Fibroblast of skin of abdomen (primary cell): ENCODE measurements around the gene BTN2A1.
"Not testable (repeated sequence)": the region's sequence is repeated elsewhere in the genome, so short reads cannot be mapped to it uniquely, and the experiment has no call there.

Source experiments
- DNase-seq: peaks from one replicate; pipeline ENCODE4 v3.0.0-alpha.2; 2013

The BTN2A1 gene

GRCh38 chr6:26497610-26498009, 39.9 kb downstream of the BTN2A1 start:
- DNase-seq: no peak

- no peak for DNase-seq
Measured at GRCh38 chr6:26500102-26500501, 42.3 kb downstream of the BTN2A1 start, which contains the start of gene BTN1A1. Gene BTN1A1, plus strand, starts transcription at chr6:26500303. Its CDS starts 984 bp downstream, at chr6:26501287.

- peak; percentile 21 for DNase-seq
Measured at GRCh38 chr6:26501482-26501986, 43.8 kb downstream of the BTN2A1 start.

- DNase-seq: no peak
Measured at GRCh38 chr6:26502165-26502564, 44.4 kb downstream of the BTN2A1 start.

- no peak for DNase-seq
Measured at GRCh38 chr6:26502626-26503025, 44.9 kb downstream of the BTN2A1 start.

GRCh38 chr6:26507658-26508057, 49.9 kb downstream of the BTN2A1 start:
- DNase-seq: no peak

- DNase-seq: not testable (repeated sequence)
Measured at GRCh38 chr6:26511033-26511432, 53.3 kb downstream of the BTN2A1 start.

- DNase-seq: no peak
Measured at GRCh38 chr6:26514984-26515383, 57.2 kb downstream of the BTN2A1 start.

GRCh38 chr6:26516481-26517427, 59.0 kb downstream of the BTN2A1 start:
- no peak for DNase-seq
